ENCODE data around the gene KIT. TPM values are rescaled to one million over a fixed set of nuclear protein-coding genes. Genes with fewer than 3 reads are reported as not detected.

The KIT gene
- total RNA-seq, 1 experiment from 2014 or later, result 1.5 TPM

GRCh38 chr4:54728368-54728767, 70.6 kb downstream of the KIT start:
- Histone ChIP-seq H3K27ac (ENCODE audit: low read length) (no peak overlapping the region), H3K9me3 (ENCODE audit: control insufficient read depth, insufficient read depth, low read depth, low read length) (no peaks in the 10 kb centered on the region), H3K36me3 (ENCODE audit: control insufficient read depth, insufficient read depth, low read length) (no peaks in the 10 kb centered on the region), H3K4me1 (ENCODE audit: control insufficient read depth, insufficient read depth, low read length) (no peaks in the 10 kb centered on the region), H3K27me3 (ENCODE audit: control insufficient read depth, insufficient read depth, low read length) (no peaks in the 10 kb centered on the region), H3K4me3 (ENCODE audit: low read depth in 2 of 2, low read length in 2 of 2) (no peak overlapping the region)
- BruUV-seq (replicated peaks), result no TSS peak
- in situ Hi-C loops (cut with HindIII; ENCODE audit: low pct_unique_long_range_greater_than_20kb, low sequenced_read_pairs) (no loop called here), intact Hi-C loops (cut with micrococcal nuclease; ENCODE audit: unreplicated experiment) (no loop called here)
- POLR2A ChIA-PET, result no interaction called here
- CTCF ChIA-PET, result no interaction called here
- TF ChIP-seq POLR2AphosphoS5 (IDR thresholded peaks at IDR 0.05; ENCODE audit: low read depth, low read length) (no peak), TCF7L2 (IDR thresholded peaks at IDR 0.05; ENCODE audit: low read depth, low read length) (no peak), SIN3A (IDR thresholded peaks at IDR 0.05; ENCODE audit: borderline replicate concordance, insufficient read depth, low read depth, low read length) (no peak)
- TF ChIP-seq, protein P1, sequence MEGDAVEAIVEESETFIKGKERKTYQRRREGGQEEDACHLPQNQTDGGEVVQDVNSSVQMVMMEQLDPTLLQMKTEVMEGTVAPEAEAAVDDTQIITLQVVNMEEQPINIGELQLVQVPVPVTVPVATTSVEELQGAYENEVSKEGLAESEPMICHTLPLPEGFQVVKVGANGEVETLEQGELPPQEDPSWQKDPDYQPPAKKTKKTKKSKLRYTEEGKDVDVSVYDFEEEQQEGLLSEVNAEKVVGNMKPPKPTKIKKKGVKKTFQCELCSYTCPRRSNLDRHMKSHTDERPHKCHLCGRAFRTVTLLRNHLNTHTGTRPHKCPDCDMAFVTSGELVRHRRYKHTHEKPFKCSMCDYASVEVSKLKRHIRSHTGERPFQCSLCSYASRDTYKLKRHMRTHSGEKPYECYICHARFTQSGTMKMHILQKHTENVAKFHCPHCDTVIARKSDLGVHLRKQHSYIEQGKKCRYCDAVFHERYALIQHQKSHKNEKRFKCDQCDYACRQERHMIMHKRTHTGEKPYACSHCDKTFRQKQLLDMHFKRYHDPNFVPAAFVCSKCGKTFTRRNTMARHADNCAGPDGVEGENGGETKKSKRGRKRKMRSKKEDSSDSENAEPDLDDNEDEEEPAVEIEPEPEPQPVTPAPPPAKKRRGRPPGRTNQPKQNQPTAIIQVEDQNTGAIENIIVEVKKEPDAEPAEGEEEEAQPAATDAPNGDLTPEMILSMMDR (IDR thresholded peaks at IDR 0.05), result no peak
- TF ChIP-seq, protein P2, sequence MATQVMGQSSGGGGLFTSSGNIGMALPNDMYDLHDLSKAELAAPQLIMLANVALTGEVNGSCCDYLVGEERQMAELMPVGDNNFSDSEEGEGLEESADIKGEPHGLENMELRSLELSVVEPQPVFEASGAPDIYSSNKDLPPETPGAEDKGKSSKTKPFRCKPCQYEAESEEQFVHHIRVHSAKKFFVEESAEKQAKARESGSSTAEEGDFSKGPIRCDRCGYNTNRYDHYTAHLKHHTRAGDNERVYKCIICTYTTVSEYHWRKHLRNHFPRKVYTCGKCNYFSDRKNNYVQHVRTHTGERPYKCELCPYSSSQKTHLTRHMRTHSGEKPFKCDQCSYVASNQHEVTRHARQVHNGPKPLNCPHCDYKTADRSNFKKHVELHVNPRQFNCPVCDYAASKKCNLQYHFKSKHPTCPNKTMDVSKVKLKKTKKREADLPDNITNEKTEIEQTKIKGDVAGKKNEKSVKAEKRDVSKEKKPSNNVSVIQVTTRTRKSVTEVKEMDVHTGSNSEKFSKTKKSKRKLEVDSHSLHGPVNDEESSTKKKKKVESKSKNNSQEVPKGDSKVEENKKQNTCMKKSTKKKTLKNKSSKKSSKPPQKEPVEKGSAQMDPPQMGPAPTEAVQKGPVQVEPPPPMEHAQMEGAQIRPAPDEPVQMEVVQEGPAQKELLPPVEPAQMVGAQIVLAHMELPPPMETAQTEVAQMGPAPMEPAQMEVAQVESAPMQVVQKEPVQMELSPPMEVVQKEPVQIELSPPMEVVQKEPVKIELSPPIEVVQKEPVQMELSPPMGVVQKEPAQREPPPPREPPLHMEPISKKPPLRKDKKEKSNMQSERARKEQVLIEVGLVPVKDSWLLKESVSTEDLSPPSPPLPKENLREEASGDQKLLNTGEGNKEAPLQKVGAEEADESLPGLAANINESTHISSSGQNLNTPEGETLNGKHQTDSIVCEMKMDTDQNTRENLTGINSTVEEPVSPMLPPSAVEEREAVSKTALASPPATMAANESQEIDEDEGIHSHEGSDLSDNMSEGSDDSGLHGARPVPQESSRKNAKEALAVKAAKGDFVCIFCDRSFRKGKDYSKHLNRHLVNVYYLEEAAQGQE (IDR thresholded peaks at IDR 0.05; ENCODE audit: insufficient read depth in 1 of 2, low read depth in 2 of 2, low read length in 1 of 2), result no peak
- DNase-seq (ENCODE audit: low read depth, low spot score), result no peak
- no peak for ATAC-seq

DNA sequence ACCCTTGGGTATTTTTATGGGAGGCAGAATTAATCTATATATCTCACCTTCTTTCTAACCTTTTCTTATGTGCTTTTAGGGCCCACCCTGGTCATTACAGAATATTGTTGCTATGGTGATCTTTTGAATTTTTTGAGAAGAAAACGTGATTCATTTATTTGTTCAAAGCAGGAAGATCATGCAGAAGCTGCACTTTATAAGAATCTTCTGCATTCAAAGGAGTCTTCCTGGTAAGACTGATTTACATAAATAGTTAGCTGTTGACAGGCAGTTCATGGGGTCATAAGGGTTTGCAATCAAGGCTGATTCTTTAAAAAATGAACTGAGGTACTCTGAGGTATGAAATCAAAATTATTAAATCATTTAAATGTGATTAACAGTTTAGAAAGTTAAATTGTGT, 71.5 kb downstream of the KIT start:
- no TSS peak for BruUV-seq (replicated peaks)
- CTCF ChIA-PET, result no interaction called here
- Histone ChIP-seq H3K27ac (ENCODE audit: low read length) (no peak overlapping the region), H3K4me1 (ENCODE audit: control insufficient read depth, insufficient read depth, low read length) (no peaks in the 10 kb centered on the region), H3K9me3 (ENCODE audit: control insufficient read depth, insufficient read depth, low read depth, low read length) (no peaks in the 10 kb centered on the region), H3K4me3 (ENCODE audit: low read depth in 2 of 2, low read length in 2 of 2) (no peak overlapping the region), H3K36me3 (ENCODE audit: control insufficient read depth, insufficient read depth, low read length) (no peaks in the 10 kb centered on the region), H3K27me3 (ENCODE audit: control insufficient read depth, insufficient read depth, low read length) (no peaks in the 10 kb centered on the region)
- ATAC-seq, result no peak
- POLR2A ChIA-PET, result no interaction called here
- TF ChIP-seq POLR2AphosphoS5 (IDR thresholded peaks at IDR 0.05; ENCODE audit: low read depth, low read length) (no peak), SIN3A (IDR thresholded peaks at IDR 0.05; ENCODE audit: borderline replicate concordance, insufficient read depth, low read depth, low read length) (no peak), TCF7L2 (IDR thresholded peaks at IDR 0.05; ENCODE audit: low read depth, low read length) (no peak)
- TF ChIP-seq, protein P2 (IDR thresholded peaks at IDR 0.05; ENCODE audit: insufficient read depth in 1 of 2, low read depth in 2 of 2, low read length in 1 of 2), result no peak
- TF ChIP-seq, protein P1 (IDR thresholded peaks at IDR 0.05), result no peak
- in situ Hi-C loops (cut with HindIII; ENCODE audit: low pct_unique_long_range_greater_than_20kb, low sequenced_read_pairs) (no loop called here), intact Hi-C loops (cut with micrococcal nuclease; ENCODE audit: unreplicated experiment) (no loop called here)
- no peak for DNase-seq (ENCODE audit: low read depth, low spot score)
